Measurements from ENCODE around the gene LIN37. TPM values are rescaled to one million over a fixed set of nuclear protein-coding genes. Genes with fewer than 3 reads are reported as not detected.

LIN37 gene
- total and polyA plus RNA-seq, 2 experiments from 2014 or later: 4.3 to 6.8 TPM

DNA sequence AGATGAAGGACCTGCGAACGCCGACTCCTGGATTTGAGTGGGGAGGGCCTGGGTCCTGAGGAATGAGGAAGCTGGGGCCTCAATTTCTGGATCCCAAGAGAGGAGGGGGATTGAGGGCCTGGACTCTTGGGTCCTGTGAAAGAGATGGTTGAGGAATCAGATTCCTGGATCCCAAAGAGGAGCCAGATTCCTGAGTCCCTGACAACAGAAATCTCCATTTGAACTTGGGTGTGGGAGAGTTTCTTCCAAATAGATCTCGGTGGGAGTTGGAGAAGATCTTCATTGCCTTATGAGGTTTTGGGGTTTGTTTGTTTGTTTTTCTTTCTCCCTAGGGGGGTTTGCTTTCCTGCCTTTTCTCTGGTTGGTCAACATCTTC, 2.3 kb upstream of the LIN37 start:
- Histone ChIP-seq H3K4me2 (peak overlapping the region; percentile 79), H2AFZ (no peak overlapping the region), H3K9me2 (ENCODE audit: insufficient read depth) (no peaks in the 10 kb centered on the region), H4K20me1 (replicated peaks; ENCODE audit: insufficient read depth) (no peaks in the 10 kb centered on the region), H3K79me2 (replicated peaks; ENCODE audit: insufficient read depth) (peaks cover 14% of the 10 kb centered on the region), H3K27ac (ENCODE audit: low read depth) (no peak overlapping the region; the same call in 1 of the 2 replicates), H3K4me3 (peak overlapping the region; percentile 76), H3F3A (replicated peaks; ENCODE audit: low read depth) (peaks cover 10% of the 10 kb centered on the region), H3K36me3 (ENCODE audit: insufficient read depth) (no peaks in the 10 kb centered on the region), H3K4me1 (ENCODE audit: insufficient read depth) (peaks cover 20% of the 10 kb centered on the region), H3K27me3 (ENCODE audit: insufficient read depth) (no peaks in the 10 kb centered on the region)
- Mint-ChIP-seq H3K27ac (peak overlapping the region; percentile 100), H3K4me3 (peak overlapping the region; percentile 97), H3K36me3 (ENCODE audit: low read depth) (peaks cover 7% of the 10 kb centered on the region), H3K9me3 (no peaks in the 10 kb centered on the region; the same call in 1 of the 3 replicates), H3K4me1 (peaks cover 25% of the 10 kb centered on the region), H3K27me3 (ENCODE audit: insufficient read depth, low read depth, poor library complexity) (peaks cover 5% of the 10 kb centered on the region)
- ATAC-seq (no peak), DNase-seq (ENCODE audit: low spot score) (no peak)
- no peak for TF ChIP-seq ZNF331 (CRISPR knock-in tag; IDR thresholded peaks at IDR 0.05; ENCODE audit: low read depth)
- TF ChIP-seq EZH2 (IDR thresholded peaks at IDR 0.05; ENCODE audit: low read depth, unreplicated experiment): no peak
- no peak for TF ChIP-seq EZH2phosphoT487 (IDR thresholded peaks at IDR 0.05; ENCODE audit: unreplicated experiment)
- TF ChIP-seq STAT1 (IDR thresholded peaks at IDR 0.05; ENCODE audit: unreplicated experiment): no peak
- TF ChIP-seq ZNF114 (CRISPR knock-in tag; IDR thresholded peaks at IDR 0.05): no peak
- no peak for TF ChIP-seq POLR2AphosphoS5 (IDR thresholded peaks at IDR 0.05; ENCODE audit: low read depth)
- TF ChIP-seq, protein P1, sequence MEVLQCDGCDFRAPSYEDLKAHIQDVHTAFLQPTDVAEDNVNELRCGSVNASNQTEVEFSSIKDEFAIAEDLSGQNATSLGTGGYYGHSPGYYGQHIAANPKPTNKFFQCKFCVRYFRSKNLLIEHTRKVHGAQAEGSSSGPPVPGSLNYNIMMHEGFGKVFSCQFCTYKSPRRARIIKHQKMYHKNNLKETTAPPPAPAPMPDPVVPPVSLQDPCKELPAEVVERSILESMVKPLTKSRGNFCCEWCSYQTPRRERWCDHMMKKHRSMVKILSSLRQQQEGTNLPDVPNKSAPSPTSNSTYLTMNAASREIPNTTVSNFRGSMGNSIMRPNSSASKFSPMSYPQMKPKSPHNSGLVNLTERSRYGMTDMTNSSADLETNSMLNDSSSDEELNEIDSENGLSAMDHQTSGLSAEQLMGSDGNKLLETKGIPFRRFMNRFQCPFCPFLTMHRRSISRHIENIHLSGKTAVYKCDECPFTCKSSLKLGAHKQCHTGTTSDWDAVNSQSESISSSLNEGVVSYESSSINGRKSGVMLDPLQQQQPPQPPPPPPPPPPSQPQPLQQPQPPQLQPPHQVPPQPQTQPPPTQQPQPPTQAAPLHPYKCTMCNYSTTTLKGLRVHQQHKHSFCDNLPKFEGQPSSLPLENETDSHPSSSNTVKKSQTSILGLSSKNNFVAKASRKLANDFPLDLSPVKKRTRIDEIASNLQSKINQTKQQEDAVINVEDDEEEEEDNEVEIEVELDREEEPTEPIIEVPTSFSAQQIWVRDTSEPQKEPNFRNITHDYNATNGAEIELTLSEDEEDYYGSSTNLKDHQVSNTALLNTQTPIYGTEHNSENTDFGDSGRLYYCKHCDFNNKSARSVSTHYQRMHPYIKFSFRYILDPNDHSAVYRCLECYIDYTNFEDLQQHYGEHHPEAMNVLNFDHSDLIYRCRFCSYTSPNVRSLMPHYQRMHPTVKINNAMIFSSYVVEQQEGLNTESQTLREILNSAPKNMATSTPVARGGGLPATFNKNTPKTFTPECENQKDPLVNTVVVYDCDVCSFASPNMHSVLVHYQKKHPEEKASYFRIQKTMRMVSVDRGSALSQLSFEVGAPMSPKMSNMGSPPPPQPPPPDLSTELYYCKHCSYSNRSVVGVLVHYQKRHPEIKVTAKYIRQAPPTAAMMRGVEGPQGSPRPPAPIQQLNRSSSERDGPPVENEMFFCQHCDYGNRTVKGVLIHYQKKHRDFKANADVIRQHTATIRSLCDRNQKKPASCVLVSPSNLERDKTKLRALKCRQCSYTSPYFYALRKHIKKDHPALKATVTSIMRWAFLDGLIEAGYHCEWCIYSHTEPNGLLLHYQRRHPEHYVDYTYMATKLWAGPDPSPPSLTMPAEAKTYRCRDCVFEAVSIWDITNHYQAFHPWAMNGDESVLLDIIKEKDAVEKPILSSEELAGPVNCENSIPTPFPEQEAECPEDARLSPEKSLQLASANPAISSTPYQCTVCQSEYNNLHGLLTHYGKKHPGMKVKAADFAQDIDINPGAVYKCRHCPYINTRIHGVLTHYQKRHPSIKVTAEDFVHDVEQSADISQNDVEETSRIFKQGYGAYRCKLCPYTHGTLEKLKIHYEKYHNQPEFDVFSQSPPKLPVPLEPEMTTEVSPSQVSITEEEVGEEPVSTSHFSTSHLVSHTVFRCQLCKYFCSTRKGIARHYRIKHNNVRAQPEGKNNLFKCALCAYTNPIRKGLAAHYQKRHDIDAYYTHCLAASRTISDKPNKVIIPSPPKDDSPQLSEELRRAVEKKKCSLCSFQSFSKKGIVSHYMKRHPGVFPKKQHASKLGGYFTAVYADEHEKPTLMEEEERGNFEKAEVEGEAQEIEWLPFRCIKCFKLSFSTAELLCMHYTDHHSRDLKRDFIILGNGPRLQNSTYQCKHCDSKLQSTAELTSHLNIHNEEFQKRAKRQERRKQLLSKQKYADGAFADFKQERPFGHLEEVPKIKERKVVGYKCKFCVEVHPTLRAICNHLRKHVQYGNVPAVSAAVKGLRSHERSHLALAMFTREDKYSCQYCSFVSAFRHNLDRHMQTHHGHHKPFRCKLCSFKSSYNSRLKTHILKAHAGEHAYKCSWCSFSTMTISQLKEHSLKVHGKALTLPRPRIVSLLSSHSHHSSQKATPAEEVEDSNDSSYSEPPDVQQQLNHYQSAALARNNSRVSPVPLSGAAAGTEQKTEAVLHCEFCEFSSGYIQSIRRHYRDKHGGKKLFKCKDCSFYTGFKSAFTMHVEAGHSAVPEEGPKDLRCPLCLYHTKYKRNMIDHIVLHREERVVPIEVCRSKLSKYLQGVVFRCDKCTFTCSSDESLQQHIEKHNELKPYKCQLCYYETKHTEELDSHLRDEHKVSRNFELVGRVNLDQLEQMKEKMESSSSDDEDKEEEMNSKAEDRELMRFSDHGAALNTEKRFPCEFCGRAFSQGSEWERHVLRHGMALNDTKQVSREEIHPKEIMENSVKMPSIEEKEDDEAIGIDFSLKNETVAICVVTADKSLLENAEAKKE (CRISPR knock-in tag; IDR thresholded peaks at IDR 0.05): no peak

DNA sequence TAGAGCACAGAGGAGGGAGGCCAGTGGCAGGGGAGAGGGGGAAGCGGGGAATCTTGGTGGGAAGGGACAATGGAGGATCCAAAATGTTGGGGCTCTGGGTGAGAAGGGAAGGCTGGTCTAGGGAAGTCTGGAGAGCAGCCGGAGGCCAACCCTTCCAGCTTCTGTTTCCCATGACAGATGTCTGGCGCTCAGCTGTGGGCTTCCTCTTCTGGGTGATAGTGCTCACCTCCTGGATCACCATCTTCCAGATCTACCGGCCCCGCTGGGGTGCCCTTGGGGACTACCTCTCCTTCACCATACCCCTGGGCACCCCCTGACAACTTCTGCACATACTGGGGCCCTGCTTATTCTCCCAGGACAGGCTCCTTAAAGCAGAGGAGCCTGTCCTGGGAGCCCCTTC, 1.8 kb upstream of the LIN37 start:
- H4K20me1 ChIP-seq (replicated peaks; ENCODE audit: insufficient read depth): no peaks in the 10 kb centered on the region
- peak overlapping the region; percentile 76 for H3K4me3 ChIP-seq
- H2AFZ ChIP-seq: no peak overlapping the region
- ATAC-seq (no peak), DNase-seq (ENCODE audit: low spot score) (no peak)
- no peaks in the 10 kb centered on the region for H3K36me3 ChIP-seq (ENCODE audit: insufficient read depth)
- peaks cover 18% of the 10 kb centered on the region for H3K4me1 ChIP-seq (ENCODE audit: insufficient read depth)
- no peaks in the 10 kb centered on the region for H3K27me3 ChIP-seq (ENCODE audit: insufficient read depth)
- H3K36me3 Mint-ChIP-seq (ENCODE audit: low read depth): peaks cover 7% of the 10 kb centered on the region
- H3K27ac Mint-ChIP-seq: peak overlapping the region; percentile 100; the same call in 1 of the 2 replicates
- H3K4me2 ChIP-seq: peak overlapping the region; percentile 79
- H3K4me3 Mint-ChIP-seq: peak overlapping the region; percentile 97
- H3K27me3 Mint-ChIP-seq (ENCODE audit: insufficient read depth, low read depth, poor library complexity): peaks cover 5% of the 10 kb centered on the region
- H3K79me2 ChIP-seq (replicated peaks; ENCODE audit: insufficient read depth): peaks cover 14% of the 10 kb centered on the region
- H3K4me1 Mint-ChIP-seq: peaks cover 25% of the 10 kb centered on the region
- H3K9me3 Mint-ChIP-seq: no peaks in the 10 kb centered on the region; the same call in 1 of the 3 replicates
- peaks cover 8% of the 10 kb centered on the region for H3F3A ChIP-seq (replicated peaks; ENCODE audit: low read depth)
- no peak overlapping the region for H3K27ac ChIP-seq (ENCODE audit: low read depth)
- H3K9me2 ChIP-seq (ENCODE audit: insufficient read depth): no peaks in the 10 kb centered on the region
- no peak for TF ChIP-seq POLR2AphosphoS5 (IDR thresholded peaks at IDR 0.05; ENCODE audit: low read depth)
- TF ChIP-seq CREB1 (CRISPR knock-in tag; IDR thresholded peaks at IDR 0.05; ENCODE audit: low read depth): no peak

Measured in GM23338 (cell line).